Gastrocnemius medialis (tissue), 4 donors: ENCODE data around the gene MRAS. TPM values are rescaled to one million over a fixed set of nuclear protein-coding genes. Genes with fewer than 3 reads are reported as not detected.

Source experiments
- ATAC-seq, 2 donors: fragments of 150-250 bp; one replicate each; pipeline ENCODE4 v1.9.1; 2016
- DNase-seq, 2 donors: peaks; one replicate each; pipeline ENCODE4 v3.0.0-alpha.2; 2019
- H3K27ac ChIP-seq, 4 donors: fragments of 200-600 bp; sonication (generic); 1 replicate in 1 of 4; 2 replicates in 3 of 4; pipeline ENCODE4 v1.5.1; 2016 to 2018; ENCODE audit warnings: mild to moderate bottlenecking in 2 of 4, moderate library complexity in 1 of 4
- H3K27me3 ChIP-seq, 3 donors: fragments of 200-600 bp; sonication (generic) in 2 of 3; 1 replicate in 1 of 3; 2 replicates in 2 of 3; pipeline versions ENCODE4 v1.5.1 to v1.6.0; 2016 to 2019; ENCODE audit warnings: mild to moderate bottlenecking in 1 of 3, moderate library complexity in 1 of 3
- H3K36me3 ChIP-seq, 2 donors: fragments of 200-600 bp; sonication (generic) in 1 of 2; one replicate each; pipeline ENCODE4 v1.5.1; 2017 to 2018
- H3K4me1 ChIP-seq, 2 donors: fragments of 200-600 bp; sonication (generic) in 1 of 2; one replicate each; pipeline ENCODE4 v1.5.1; 2016 to 2017; ENCODE audit warnings: mild to moderate bottlenecking in 2 of 2
- H3K4me3 ChIP-seq, 4 donors: fragments of 200-600 bp; sonication (generic) in 3 of 4; 1 replicate in 1 of 4; 2 replicates in 3 of 4; pipeline ENCODE4 v1.5.1; 2016 to 2019; ENCODE audit warnings: mild to moderate bottlenecking in 2 of 4
- H3K9me3 ChIP-seq, 3 donors: fragments of 200-600 bp; sonication (generic) in 2 of 3; 1 replicate in 1 of 3; 2 replicates in 2 of 3; pipeline ENCODE4 v1.5.1; 2016 to 2019
- CTCF ChIP-seq, 5 experiments: fragments of 450-650 bp in 3 of 5; fragments of 200-600 bp in 2 of 5; sonication (generic) in 2 of 5; IDR thresholded peaks in 4 of 5; conservative IDR thresholded peaks in 1 of 5; 1 replicate in 4 of 5; 2 replicates in 1 of 5; pipeline ENCODE4 v1.5.1; 2016 to 2019; ENCODE audit warnings: antibody characterized with exemption in 5 of 5, mild to moderate bottlenecking in 3 of 5, moderate library complexity in 3 of 5
- POLR2A ChIP-seq, 2 donors: fragments of 450-650 bp; IDR thresholded peaks; one replicate each; pipeline ENCODE4 v1.6.1; 2017; ENCODE audit warnings: antibody characterized with exemption in 2 of 2, mild to moderate bottlenecking in 2 of 2, moderate library complexity in 2 of 2
- in situ Hi-C, 4 donors: fragments of 200-750 bp; cut with MboI; loops; one replicate each; pipeline versions ENCODE4 v1.15.0 to v1.8.0; 2017; ENCODE audit warnings: low sequenced_read_pairs in 4 of 4
- intact Hi-C: fragments of 100-400 bp; cut with DNase I; formaldehyde crosslinking; loops from one replicate; pipeline ENCODE4 v1.15.1; 2023; ENCODE audit warnings: low total_unique reads
- total RNA-seq, 4 donors: library from RNA; depleted of rRNA; stranded (reverse); fragments of >200 nt; gene quantifications; one replicate each; pipeline versions ENCODE4 v1.1.0 to v1.2.3, GENCODE V29; 2016

MRAS gene
- total RNA-seq, 4 donors from 2014 or later = 45.8 to 149 (median 57.7) TPM

- no peak for ATAC-seq
- intact Hi-C loops (loop anchor here (5.0 kb wide), 3 partner anchors 83 to 258 kb away; partner anchors contain the start of gene CEP70), in situ Hi-C loops (loop anchor here in 2 of 4 donors (10.0 to 25.0 kb wide), 3 partner anchors 60 to 578 kb away; partner anchors contain the start of gene ARMC8 (in 1 of the 2))
- Histone ChIP-seq H3K4me1 (peaks cover 31 to 43% of the 10 kb centered on the region in 2 donors), H3K27ac (no peak overlapping the region), H3K9me3 (no peaks in the 10 kb centered on the region), H3K36me3 (no peaks in the 10 kb centered on the region), H3K27me3 (no peaks in the 10 kb centered on the region), H3K4me3 (no peak overlapping the region)
- DNase-seq = no peak
- TF ChIP-seq POLR2A (IDR thresholded peaks at IDR 0.05) (no peak), CTCF (IDR thresholded peaks at IDR 0.05 in 4 of 5, conservative IDR thresholded peaks at IDR 0.05 in 1 of 5) (no peak)
These were observed 13.8 kb upstream of the MRAS start for GRCh38 chr3:138334608-138335007.

DNA sequence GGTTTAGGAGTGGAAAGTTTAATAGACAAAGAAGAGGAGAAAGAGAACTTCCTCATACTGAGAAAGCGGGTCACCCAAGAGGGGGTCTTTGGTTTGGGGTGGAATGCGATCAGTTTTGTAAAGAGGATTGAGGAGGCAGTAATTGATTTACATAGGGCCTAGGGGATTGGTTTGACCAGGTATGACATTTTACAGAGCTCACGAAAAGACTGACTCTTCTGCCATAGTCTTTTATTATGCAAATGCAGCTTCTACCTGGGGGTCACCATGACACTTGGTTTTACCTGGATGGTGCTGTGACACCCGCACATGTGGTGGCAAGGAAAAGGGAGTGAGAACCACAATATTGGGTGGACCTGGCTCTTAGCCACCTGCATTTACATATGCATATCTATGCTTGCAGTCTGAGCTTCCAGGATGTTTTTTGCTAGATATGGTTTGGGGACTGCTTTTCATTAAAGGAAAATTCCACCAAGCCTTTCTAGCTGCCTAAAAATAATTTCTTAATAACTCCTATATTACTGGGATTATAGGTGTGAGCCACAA, 11.9 kb upstream of the MRAS start:
- ATAC-seq = no peak
- Histone ChIP-seq H3K27ac (no peak overlapping the region), H3K4me1 (peaks cover 15 to 31% of the 10 kb centered on the region in 2 donors), H3K36me3 (no peaks in the 10 kb centered on the region), H3K27me3 (no peaks in the 10 kb centered on the region), H3K9me3 (no peaks in the 10 kb centered on the region), H3K4me3 (no peak overlapping the region)
- intact Hi-C loops = no loop called here
- in situ Hi-C loops = loop anchor here in 2 of 4 donors (10.0 to 25.0 kb wide), 3 partner anchors 58 to 576 kb away; partner anchors contain the start of gene ARMC8 (in 1 of the 2)
- no peak for DNase-seq
- TF ChIP-seq POLR2A (IDR thresholded peaks at IDR 0.05) = no peak
- no peak for TF ChIP-seq CTCF (IDR thresholded peaks at IDR 0.05 in 4 of 5, conservative IDR thresholded peaks at IDR 0.05 in 1 of 5)

GRCh38 chr3:138338244-138338643, 10.1 kb upstream of the MRAS start:
- peak overlapping the region; percentile 38 to 82 (median 66) for H3K27ac ChIP-seq
- ATAC-seq = peak; percentile 60 to 73
- H3K4me1 ChIP-seq = peaks cover 14 to 22% of the 10 kb centered on the region in 2 donors
- in situ Hi-C loops (loop anchor here in 2 of 4 donors (10.0 to 25.0 kb wide), 3 partner anchors 57 to 574 kb away; partner anchors contain the start of gene ARMC8 (in 1 of the 2)), intact Hi-C loops (no loop called here)
- H3K9me3 ChIP-seq = no peaks in the 10 kb centered on the region
- H3K36me3 ChIP-seq = no peaks in the 10 kb centered on the region
- H3K4me3 ChIP-seq = no peak overlapping the region
- TF ChIP-seq CTCF (IDR thresholded peaks at IDR 0.05 in 4 of 5, conservative IDR thresholded peaks at IDR 0.05 in 1 of 5) (no peak), POLR2A (IDR thresholded peaks at IDR 0.05) (peak in 1 of 2 donors; percentile 13)
- H3K27me3 ChIP-seq = no peaks in the 10 kb centered on the region
- DNase-seq = no peak

DNA sequence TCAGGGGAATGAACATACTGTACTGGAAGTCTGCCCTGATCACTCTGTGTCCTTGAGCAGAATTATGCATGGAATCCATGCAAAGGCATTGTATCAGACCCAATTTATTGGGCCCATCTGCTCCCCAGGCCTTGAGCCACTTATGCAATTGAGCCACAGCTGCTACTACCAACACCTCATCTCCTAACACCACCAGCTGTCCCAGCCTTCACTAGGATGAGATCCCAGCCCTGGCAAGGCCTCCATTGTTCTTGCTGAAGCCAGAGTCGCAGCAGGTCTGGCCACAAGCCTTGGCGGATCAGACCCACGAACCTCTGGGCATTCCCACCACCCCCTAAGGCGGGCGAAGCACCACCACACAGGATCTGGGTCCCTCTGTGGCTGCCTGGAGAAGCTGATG, 9.6 kb upstream of the MRAS start:
- H3K9me3 ChIP-seq = no peaks in the 10 kb centered on the region
- TF ChIP-seq CTCF (IDR thresholded peaks at IDR 0.05 in 4 of 5, conservative IDR thresholded peaks at IDR 0.05 in 1 of 5) (no peak), POLR2A (IDR thresholded peaks at IDR 0.05) (no peak)
- peaks cover 14 to 22% of the 10 kb centered on the region in 2 donors for H3K4me1 ChIP-seq
- no peaks in the 10 kb centered on the region for H3K36me3 ChIP-seq
- no peaks in the 10 kb centered on the region for H3K27me3 ChIP-seq
- intact Hi-C loops = no loop called here
- ATAC-seq = peak; percentile 85 to 88
- H3K27ac ChIP-seq = peak overlapping the region; percentile 38 to 82 (median 66)
- in situ Hi-C loops = loop anchor here in 2 of 4 donors (10.0 to 25.0 kb wide), 3 partner anchors 56 to 573 kb away; partner anchors contain the start of gene ARMC8 (in 1 of the 2)
- H3K4me3 ChIP-seq = no peak overlapping the region
- DNase-seq = peak; percentile 67 to 71
